Stimulated activated CD8-positive, alpha-beta memory T cell treated with anti-CD3 and anti-CD28 coated beads, Interleukin-12 subunit alpha, Interleukin-12 subunit beta, amount 100 ng/mL, for 4 hours (primary cell): ENCODE measurements around the gene AGAP2.

Experiments
- DNase-seq: peaks from one replicate; pipeline ENCODE4 v3.0.0-alpha.2; 2020; ENCODE audit warnings: low read depth

The AGAP2 gene

GRCh38 chr12:57735952-57736740, 2.4 kb downstream of the AGAP2 start:
- DNase-seq = no peak

- DNase-seq = no peak
Observed at GRCh38 chr12:57735198-57735855, 3.2 kb downstream of the AGAP2 start.

- DNase-seq = no peak
Observed at GRCh38 chr12:57734591-57734990, 4.0 kb downstream of the AGAP2 start.

GRCh38 chr12:57733928-57734327, 4.6 kb downstream of the AGAP2 start:
- no peak for DNase-seq

- no peak for DNase-seq
Observed at GRCh38 chr12:57732726-57733593, 5.6 kb downstream of the AGAP2 start.

GRCh38 chr12:57732270-57732669, 6.3 kb downstream of the AGAP2 start:
- no peak for DNase-seq

- DNase-seq = no peak
Observed at GRCh38 chr12:57731411-57732080, 7.0 kb downstream of the AGAP2 start.

GRCh38 chr12:57730336-57731067, 8.0 kb downstream of the AGAP2 start:
- no peak for DNase-seq

GRCh38 chr12:57729321-57729844, 9.2 kb downstream of the AGAP2 start:
- no peak for DNase-seq

GRCh38 chr12:57727758-57728395, 10.7 kb downstream of the AGAP2 start:
- DNase-seq = no peak

GRCh38 chr12:57726884-57727757, 11.4 kb downstream of the AGAP2 start:
- DNase-seq = no peak

- DNase-seq = no peak
Observed at GRCh38 chr12:57726151-57726883, 12.2 kb downstream of the AGAP2 start.

GRCh38 chr12:57725851-57726150, 12.7 kb downstream of the AGAP2 start:
- DNase-seq = no peak

GRCh38 chr12:57724936-57725740, 13.4 kb downstream of the AGAP2 start:
- no peak for DNase-seq

GRCh38 chr12:57724003-57724935, 14.3 kb downstream of the AGAP2 start:
- DNase-seq = no peak

- no peak for DNase-seq
Observed at GRCh38 chr12:57723630-57723962, 14.9 kb downstream of the AGAP2 start.
